Right lobe of liver (tissue), 6 donors: ENCODE data around the gene CCDC6. TPM values are rescaled to one million over a fixed set of nuclear protein-coding genes. Genes with fewer than 3 reads are reported as not detected.
A peak's percentile ranks its signal among the peaks of the same experiment; 100 is the strongest.

Experiments used
- ATAC-seq, 4 donors: fragments of 200-7000 bp; cut with Tn5 transposase; one replicate each; pipeline ENCODE4 v1.9.1; 2020; ENCODE audit warnings: mild to moderate bottlenecking in 4 of 4, moderate library complexity in 4 of 4
- DNase-seq, 3 donors: peaks; one replicate each; pipeline ENCODE4 v3.0.0-alpha.2; 2020
- H3K27ac ChIP-seq, 3 donors: fragments of 200-600 bp; one replicate each; pipeline ENCODE4 v1.8.0; 2022
- H3K27me3 ChIP-seq, 2 donors: fragments of 200-600 bp; one replicate each; pipeline ENCODE4 v1.8.0; 2022
- H3K36me3 ChIP-seq, 4 donors: fragments of 200-600 bp; sonication (generic) in 1 of 4; one replicate each; pipeline versions ENCODE4 v1.5.1 to v1.8.0; 2017 to 2022; ENCODE audit warnings: control low read depth in 1 of 4
- H3K4me1 ChIP-seq, 4 donors: fragments of 200-600 bp; sonication (generic) in 1 of 4; one replicate each; pipeline versions ENCODE4 v1.5.1 to v1.8.0; 2017 to 2022; ENCODE audit warnings: control low read depth in 1 of 4
- H3K4me3 ChIP-seq, 3 donors: fragments of 200-600 bp; one replicate each; pipeline ENCODE4 v1.8.0; 2022
- H3K9me3 ChIP-seq, 4 donors: fragments of 200-600 bp; sonication (generic) in 1 of 4; one replicate each; pipeline versions ENCODE4 v1.5.1 to v1.8.0; 2017 to 2022; ENCODE audit warnings: control low read depth in 1 of 4
- CTCF ChIP-seq, 4 donors: fragments of 200-600 bp in 3 of 4; fragments of 450-650 bp in 1 of 4; IDR thresholded peaks; one replicate each; pipeline versions ENCODE4 v1.5.1 to v1.8.0; 2016 to 2022; ENCODE audit warnings: antibody characterized with exemption in 4 of 4, mild to moderate bottlenecking in 2 of 4
- POLR2A ChIP-seq: fragments of 450-650 bp; IDR thresholded peaks from one replicate; pipeline ENCODE4 v1.6.1; 2017; ENCODE audit warnings: antibody characterized with exemption, mild to moderate bottlenecking
- WGBS: methylation state at CpG from one replicate; pipeline ENCODE4 v1.1.6; 2018; ENCODE audit warnings: low coverage, low lambda C conversion rate; ENCODE audit not compliant: insufficient coverage; ENCODE audit errors: missing lambda C conversion rate; 5-methylcytosine and 5-hydroxymethylcytosine counted together
- intact Hi-C, 2 donors: fragments of 100-400 bp; cut with DNase I; formaldehyde crosslinking; loops; one replicate each; pipeline versions ENCODE4 v1.11.2 to v1.14.1; 2022
- total RNA-seq, 6 experiments: library from RNA; depleted of rRNA in 2 of 6; stranded (reverse); fragments of >200 nt in 2 of 6; fragmentation: NEBNext Ultra II Directional in 3 of 6; extraction: Animal tissue kit (Norgen Biotek cat#: 25700) in 3 of 6; gene quantifications; one replicate each; pipeline versions ENCODE4 v1.1.0 to v1.2.4, GENCODE V29; 2016 to 2023
- donor health status: DM: no; HTN: yes; CAD: no.
- donor health status: DM: no; HTN: no; CAD: no.
- donor health status: DM: no; HTN: no; CAD: no.
- donor health status: DM: no; HTN: yes; CAD: no.
- donor health status: DM: no; HTN: yes; CAD: no.

CCDC6 gene
- total RNA-seq, 6 experiments from 2014 or later = 9.2 to 20.4 (median 14.8) TPM

- no peak for ATAC-seq
Observed at GRCh38 chr10:59900048-59900727, 6.2 kb downstream of the CCDC6 start.

GRCh38 chr10:59898125-59898835 is 8.1 kb downstream of the CCDC6 start:
- peaks cover 0 to 19% (median 3%) of the 10 kb centered on the region in 4 donors for H3K4me1 ChIP-seq

More at GRCh38 chr10:59900048-59900727, 6.2 kb downstream of the CCDC6 start:
- Histone ChIP-seq H3K4me3 (no peak overlapping the region), H3K36me3 (no peaks in the 10 kb centered on the region), H3K9me3 (no peaks in the 10 kb centered on the region), H3K4me1 (peaks cover 0 to 22% (median 4%) of the 10 kb centered on the region in 4 donors), H3K27ac (no peak overlapping the region), H3K27me3 (no peaks in the 10 kb centered on the region)
- DNase-seq = no peak
- TF ChIP-seq POLR2A (no peak), CTCF (IDR thresholded peaks at IDR 0.05) (no peak)
- intact Hi-C loops = no loop called here
- 79% methylated on average over 10 of the region's 10 CpGs for WGBS

DNA sequence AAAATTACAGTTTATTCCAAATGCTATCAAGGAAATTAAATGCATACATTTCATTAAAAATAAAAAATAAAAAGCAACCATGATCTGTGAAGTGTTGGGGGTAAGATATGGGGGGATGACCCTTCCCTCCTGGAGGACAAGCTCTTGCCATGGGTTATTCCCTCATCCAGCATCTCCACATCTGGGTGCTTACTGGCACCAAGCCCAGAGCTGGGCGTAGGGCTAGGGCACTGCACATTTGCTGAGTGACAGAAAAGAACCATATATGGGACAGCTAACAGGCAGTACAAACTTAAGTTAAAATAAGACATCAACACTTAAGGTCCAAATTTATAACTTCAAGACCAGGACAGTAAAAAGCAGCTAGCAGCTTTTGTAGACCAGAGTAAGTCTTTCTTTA is 10.2 kb downstream of the CCDC6 start:
- Histone ChIP-seq H3K36me3 (no peaks in the 10 kb centered on the region), H3K4me3 (no peak overlapping the region), H3K4me1 (peaks cover 0 to 19% (median 3%) of the 10 kb centered on the region in 4 donors), H3K9me3 (no peaks in the 10 kb centered on the region), H3K27ac (peak overlapping the region in 1 of 3 donors; percentile 47), H3K27me3 (no peaks in the 10 kb centered on the region)
- ATAC-seq (no peak), DNase-seq (peak in 1 of 3 donors; percentile 25)
- TF ChIP-seq POLR2A (no peak), CTCF (IDR thresholded peaks at IDR 0.05) (no peak)
- intact Hi-C loops = no loop called here
- 80% methylated on average over 1 of the region's 1 CpG for WGBS

More at GRCh38 chr10:59898125-59898835, 8.1 kb downstream of the CCDC6 start:
- H3K4me3 ChIP-seq = no peak overlapping the region
- no peaks in the 10 kb centered on the region for H3K36me3 ChIP-seq
- DNase-seq (no peak), ATAC-seq (no peak)
- no peaks in the 10 kb centered on the region for H3K27me3 ChIP-seq
- no peak for TF ChIP-seq CTCF (IDR thresholded peaks at IDR 0.05)
- no peaks in the 10 kb centered on the region for H3K9me3 ChIP-seq
- 92% methylated on average over 6 of the region's 6 CpGs for WGBS
- intact Hi-C loops = no loop called here
- H3K27ac ChIP-seq = no peak overlapping the region

DNA sequence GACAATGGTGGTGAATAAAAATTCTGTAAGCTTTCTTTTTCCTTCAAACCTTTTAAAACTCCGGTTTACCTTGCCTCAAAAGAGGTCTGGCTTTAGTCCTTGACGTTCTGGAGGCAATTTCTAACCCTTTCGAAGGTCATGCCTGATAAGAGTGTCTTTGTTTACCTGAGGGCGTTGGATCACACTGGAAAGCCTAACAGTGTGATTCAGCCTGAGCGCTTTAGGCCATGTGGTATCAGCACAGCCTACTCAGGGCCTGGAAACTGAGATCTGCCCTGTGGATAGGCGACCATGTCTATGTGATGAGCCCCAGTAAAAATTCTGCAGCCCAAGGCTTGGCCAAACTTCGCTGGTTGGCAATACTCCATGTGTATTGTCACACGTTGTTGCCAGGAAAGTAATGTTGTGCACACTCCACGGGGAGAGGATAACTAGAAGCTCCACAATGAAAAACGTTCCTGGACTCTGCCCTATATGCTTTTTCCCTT is 10.7 kb downstream of the CCDC6 start:
- Histone ChIP-seq H3K27ac (peak overlapping the region in 1 of 3 donors; percentile 47), H3K4me1 (peaks cover 0 to 19% (median 3%) of the 10 kb centered on the region in 4 donors), H3K27me3 (no peaks in the 10 kb centered on the region), H3K9me3 (no peaks in the 10 kb centered on the region), H3K36me3 (no peaks in the 10 kb centered on the region), H3K4me3 (no peak overlapping the region)
- peak; percentile 95 to 98 (median 96) for ATAC-seq
- DNase-seq = peak in 2 of 3 donors; percentile 40 to 53
- TF ChIP-seq POLR2A (no peak), CTCF (IDR thresholded peaks at IDR 0.05) (no peak)
- intact Hi-C loops = no loop called here
- WGBS = 26% methylated on average over 9 of the region's 10 CpGs
